Measurements from ENCODE around the gene SPSB1.

SPSB1 gene

GRCh38 chr1:9418851-9419250 is 126.2 kb downstream of the SPSB1 start:
- no peak for DNase-seq (ENCODE audit: low read depth in 2 of 2)

Data from stimulated activated CD4-positive, alpha-beta T cell treated with anti-CD3 and anti-CD28 coated beads, Interleukin-4, amount 100 ng/mL, for 48 hours (primary cell).